SH-SY5Y (cell line): Measurements from ENCODE around the gene GNG4.

Source experiments
- GATA2 ChIP-seq: IDR thresholded peaks from 2 replicates; pipeline ENCODE4 v1.6.1; 2011; ENCODE audit warnings: mild to moderate bottlenecking, low read depth, low read length
- GATA3 ChIP-seq: IDR thresholded peaks from 2 replicates; pipeline ENCODE4 v1.6.1; 2011; ENCODE audit warnings: low read depth, mild to moderate bottlenecking, low read length, moderate library complexity

DNA sequence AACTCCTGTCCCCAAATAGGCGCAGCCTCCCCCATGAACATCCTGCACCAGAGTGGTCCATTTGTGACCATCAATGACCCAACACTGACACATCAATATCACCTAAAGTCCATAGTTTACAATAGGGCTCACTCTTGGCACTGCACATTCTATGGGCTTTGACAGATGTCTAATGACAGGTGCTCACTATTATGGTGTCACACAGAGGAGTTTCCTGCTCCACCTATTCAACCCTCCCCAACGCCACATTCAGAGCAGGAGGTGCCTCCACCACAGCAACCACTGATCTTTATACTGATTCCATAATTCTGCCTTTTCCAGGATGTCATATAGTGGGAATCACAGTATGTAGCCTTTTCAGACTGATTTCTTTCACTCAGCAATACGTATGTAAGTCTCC lies 24.2 kb downstream of the GNG4 start:
- TF ChIP-seq GATA3 (no peak), GATA2 (no peak)
